Activated naive CD8-positive, alpha-beta T cell (primary cell): ENCODE results near the gene MOB3C.
A peak's percentile ranks its signal among the peaks of the same experiment; 100 is the strongest.

ENCODE experiments used
- H3K27ac Mint-ChIP-seq: one replicate; pipeline ENCODE4 v1.8.0; 2021; ENCODE audit warnings: mixed read lengths
- H3K27me3 Mint-ChIP-seq: one replicate; pipeline ENCODE4 v1.8.0; 2021; ENCODE audit warnings: mixed read lengths
- H3K36me3 Mint-ChIP-seq: one replicate; pipeline ENCODE4 v1.8.0; 2021; ENCODE audit warnings: mixed read lengths
- H3K4me1 Mint-ChIP-seq: one replicate; pipeline ENCODE4 v1.8.0; 2021; ENCODE audit warnings: low read depth, mixed read lengths
- H3K4me3 Mint-ChIP-seq: one replicate; pipeline ENCODE4 v1.8.0; 2021; ENCODE audit warnings: mild to moderate bottlenecking, mixed read lengths
- H3K9me3 Mint-ChIP-seq: one replicate; pipeline ENCODE4 v1.8.0; 2021; ENCODE audit warnings: low read depth, mixed read lengths

Gene MOB3C

GRCh38 chr1:46603481-46603857, 13.1 kb downstream of the MOB3C start:
- H3K27me3 Mint-ChIP-seq: no peaks in the 10 kb centered on the region
- H3K9me3 Mint-ChIP-seq: no peaks in the 10 kb centered on the region
- H3K27ac Mint-ChIP-seq: peak overlapping the region; percentile 64
- no peaks in the 10 kb centered on the region for H3K36me3 Mint-ChIP-seq
- peak overlapping the region; percentile 92 for H3K4me3 Mint-ChIP-seq
- H3K4me1 Mint-ChIP-seq: peaks cover 66% of the 10 kb centered on the region

GRCh38 chr1:46601257-46602007, 15.2 kb downstream of the MOB3C start:
- Mint-ChIP-seq H3K36me3 (peaks cover 2% of the 10 kb centered on the region), H3K27me3 (no peaks in the 10 kb centered on the region), H3K4me1 (peaks cover 68% of the 10 kb centered on the region), H3K4me3 (peak overlapping the region; percentile 33), H3K9me3 (no peaks in the 10 kb centered on the region), H3K27ac (no peak overlapping the region)

- H3K27ac Mint-ChIP-seq: peak overlapping the region; percentile 30
- peaks cover 2% of the 10 kb centered on the region for H3K36me3 Mint-ChIP-seq
- peaks cover 65% of the 10 kb centered on the region for H3K4me1 Mint-ChIP-seq
- no peaks in the 10 kb centered on the region for H3K27me3 Mint-ChIP-seq
- H3K9me3 Mint-ChIP-seq: no peaks in the 10 kb centered on the region
- no peak overlapping the region for H3K4me3 Mint-ChIP-seq
These were observed 17.3 kb downstream of the MOB3C start for GRCh38 chr1:46599059-46599970.

GRCh38 chr1:46596846-46597245, 19.8 kb downstream of the MOB3C start:
- H3K27me3 Mint-ChIP-seq: no peaks in the 10 kb centered on the region
- H3K27ac Mint-ChIP-seq: no peak overlapping the region
- H3K9me3 Mint-ChIP-seq: no peaks in the 10 kb centered on the region
- peaks cover 15% of the 10 kb centered on the region for H3K36me3 Mint-ChIP-seq
- peaks cover 53% of the 10 kb centered on the region for H3K4me1 Mint-ChIP-seq
- no peak overlapping the region for H3K4me3 Mint-ChIP-seq

GRCh38 chr1:46596036-46596435, 20.6 kb downstream of the MOB3C start:
- no peaks in the 10 kb centered on the region for H3K9me3 Mint-ChIP-seq
- H3K4me3 Mint-ChIP-seq: no peak overlapping the region
- no peaks in the 10 kb centered on the region for H3K27me3 Mint-ChIP-seq
- H3K27ac Mint-ChIP-seq: no peak overlapping the region
- H3K36me3 Mint-ChIP-seq: peaks cover 16% of the 10 kb centered on the region
- H3K4me1 Mint-ChIP-seq: peaks cover 46% of the 10 kb centered on the region

GRCh38 chr1:46595127-46595526, 21.5 kb downstream of the MOB3C start:
- Mint-ChIP-seq H3K27me3 (no peaks in the 10 kb centered on the region), H3K27ac (peak overlapping the region; percentile 61), H3K4me1 (peaks cover 39% of the 10 kb centered on the region), H3K9me3 (no peaks in the 10 kb centered on the region), H3K36me3 (peaks cover 20% of the 10 kb centered on the region), H3K4me3 (no peak overlapping the region)

- no peak overlapping the region for H3K27ac Mint-ChIP-seq
- peaks cover 28% of the 10 kb centered on the region for H3K4me1 Mint-ChIP-seq
- H3K36me3 Mint-ChIP-seq: peaks cover 27% of the 10 kb centered on the region
- H3K4me3 Mint-ChIP-seq: no peak overlapping the region
- no peaks in the 10 kb centered on the region for H3K27me3 Mint-ChIP-seq
- H3K9me3 Mint-ChIP-seq: no peaks in the 10 kb centered on the region
These were observed 22.5 kb downstream of the MOB3C start for GRCh38 chr1:46594063-46594462.

GRCh38 chr1:46592823-46593222, 23.8 kb downstream of the MOB3C start:
- H3K36me3 Mint-ChIP-seq: peaks cover 30% of the 10 kb centered on the region
- no peaks in the 10 kb centered on the region for H3K27me3 Mint-ChIP-seq
- H3K9me3 Mint-ChIP-seq: no peaks in the 10 kb centered on the region
- H3K4me3 Mint-ChIP-seq: no peak overlapping the region
- H3K4me1 Mint-ChIP-seq: peaks cover 24% of the 10 kb centered on the region
- no peak overlapping the region for H3K27ac Mint-ChIP-seq

- no peak overlapping the region for H3K4me3 Mint-ChIP-seq
- H3K9me3 Mint-ChIP-seq: no peaks in the 10 kb centered on the region
- H3K36me3 Mint-ChIP-seq: peaks cover 31% of the 10 kb centered on the region
- H3K27ac Mint-ChIP-seq: no peak overlapping the region
- H3K27me3 Mint-ChIP-seq: no peaks in the 10 kb centered on the region
- peaks cover 6% of the 10 kb centered on the region for H3K4me1 Mint-ChIP-seq
These were observed 27.1 kb downstream of the MOB3C start for GRCh38 chr1:46589529-46589928.

- H3K4me3 Mint-ChIP-seq: no peak overlapping the region
- H3K4me1 Mint-ChIP-seq: peaks cover 5% of the 10 kb centered on the region
- H3K27me3 Mint-ChIP-seq: no peaks in the 10 kb centered on the region
- H3K36me3 Mint-ChIP-seq: peaks cover 25% of the 10 kb centered on the region
- no peak overlapping the region for H3K27ac Mint-ChIP-seq
- no peaks in the 10 kb centered on the region for H3K9me3 Mint-ChIP-seq
These were observed 29.5 kb downstream of the MOB3C start for GRCh38 chr1:46587069-46587468.

- H3K27ac Mint-ChIP-seq: no peak overlapping the region
- H3K9me3 Mint-ChIP-seq: no peaks in the 10 kb centered on the region
- peaks cover 22% of the 10 kb centered on the region for H3K36me3 Mint-ChIP-seq
- H3K4me1 Mint-ChIP-seq: peaks cover 18% of the 10 kb centered on the region
- H3K4me3 Mint-ChIP-seq: no peak overlapping the region
- H3K27me3 Mint-ChIP-seq: no peaks in the 10 kb centered on the region
These were observed 31.2 kb downstream of the MOB3C start for GRCh38 chr1:46585312-46585938.

GRCh38 chr1:46583494-46583893, 33.1 kb downstream of the MOB3C start:
- Mint-ChIP-seq H3K4me1 (peaks cover 18% of the 10 kb centered on the region), H3K27me3 (no peaks in the 10 kb centered on the region), H3K36me3 (peaks cover 12% of the 10 kb centered on the region), H3K9me3 (no peaks in the 10 kb centered on the region), H3K27ac (no peak overlapping the region), H3K4me3 (no peak overlapping the region)

- Mint-ChIP-seq H3K4me1 (peaks cover 18% of the 10 kb centered on the region), H3K9me3 (no peaks in the 10 kb centered on the region), H3K27me3 (no peaks in the 10 kb centered on the region), H3K36me3 (peaks cover 14% of the 10 kb centered on the region), H3K4me3 (no peak overlapping the region), H3K27ac (no peak overlapping the region)
These were observed 33.6 kb downstream of the MOB3C start for GRCh38 chr1:46582972-46583371.

GRCh38 chr1:46581681-46582455, 34.7 kb downstream of the MOB3C start:
- peaks cover 18% of the 10 kb centered on the region for H3K4me1 Mint-ChIP-seq

More at GRCh38 chr1:46581681-46582455, 34.7 kb downstream of the MOB3C start:
- Mint-ChIP-seq H3K36me3 (peaks cover 17% of the 10 kb centered on the region), H3K27me3 (no peaks in the 10 kb centered on the region), H3K27ac (peak overlapping the region; percentile 76), H3K4me3 (peak overlapping the region; percentile 65), H3K9me3 (no peaks in the 10 kb centered on the region)
